HEK293 (cell line): ENCODE measurements around the gene SLC2A11.
"Not testable (repeated sequence)": the region's sequence is repeated elsewhere in the genome, so short reads cannot be mapped to it uniquely, and the experiment has no call there.

Experiments
- KLF10 ChIP-seq: fragments of 450-650 bp; IDR thresholded peaks from 2 replicates; pipeline ENCODE4 v1.5.1; 2018; ENCODE audit warnings: missing biosample characterization, mild to moderate bottlenecking, missing genetic modification characterization
- PBX3 ChIP-seq: sonication (generic); formaldehyde crosslinking; IDR thresholded peaks from 2 replicates; pipeline ENCODE4 v1.8.1; 2022; ENCODE audit warnings: mild to moderate bottlenecking, moderate library complexity, missing genetic modification reagents
- YY2 ChIP-seq: fragments of 450-650 bp; formaldehyde crosslinking; IDR thresholded peaks from 2 replicates; pipeline ENCODE4 v1.5.1; 2016; ENCODE audit warnings: missing biosample characterization, missing genetic modification characterization
- ZFP41 ChIP-seq: fragments of 450-650 bp; formaldehyde crosslinking; IDR thresholded peaks from 2 replicates; pipeline ENCODE4 v1.5.1; 2016; ENCODE audit warnings: missing biosample characterization, missing genetic modification characterization, borderline replicate concordance
- ZNF121 ChIP-seq: fragments of 450-650 bp; formaldehyde crosslinking; IDR thresholded peaks from 2 replicates; pipeline ENCODE4 v1.5.1; 2016; ENCODE audit warnings: missing biosample characterization, missing genetic modification characterization
- ZNF138 ChIP-seq: fragments of 450-650 bp; formaldehyde crosslinking; IDR thresholded peaks from 2 replicates; pipeline ENCODE4 v1.5.1; 2016; ENCODE audit warnings: missing biosample characterization, missing genetic modification characterization, borderline replicate concordance
- ZNF140 ChIP-seq: fragments of 450-650 bp; formaldehyde crosslinking; IDR thresholded peaks from 2 replicates; pipeline ENCODE4 v1.5.1; 2016; ENCODE audit warnings: missing biosample characterization, missing genetic modification characterization
- ZNF175 ChIP-seq: fragments of 450-650 bp; formaldehyde crosslinking; IDR thresholded peaks from 2 replicates; pipeline ENCODE4 v1.5.1; 2016; ENCODE audit warnings: missing biosample characterization, missing genetic modification characterization
- ZNF558 ChIP-seq: fragments of 450-650 bp; formaldehyde crosslinking; IDR thresholded peaks from 2 replicates; pipeline ENCODE4 v1.5.1; 2016; ENCODE audit warnings: missing biosample characterization, missing genetic modification characterization
- ZNF580 ChIP-seq: fragments of 450-650 bp; formaldehyde crosslinking; IDR thresholded peaks from 2 replicates; pipeline ENCODE4 v1.5.1; 2016; ENCODE audit warnings: missing biosample characterization, missing genetic modification characterization
- ZNF610 ChIP-seq: fragments of 450-650 bp; formaldehyde crosslinking; IDR thresholded peaks from 2 replicates; pipeline ENCODE4 v1.5.1; 2016; ENCODE audit warnings: missing biosample characterization, missing genetic modification characterization, borderline replicate concordance
- ZNF792 ChIP-seq: fragments of 450-650 bp; formaldehyde crosslinking; IDR thresholded peaks from 2 replicates; pipeline ENCODE4 v1.5.1; 2016; ENCODE audit warnings: missing biosample characterization, missing genetic modification characterization
- TF ChIP-seq, protein P1 (sequence below): fragments of 450-650 bp; formaldehyde crosslinking; IDR thresholded peaks from 2 replicates; pipeline ENCODE4 v1.5.1; 2016; ENCODE audit warnings: missing biosample characterization, missing genetic modification characterization
- TF ChIP-seq, protein P2 (sequence below): fragments of 450-650 bp; formaldehyde crosslinking; IDR thresholded peaks from 2 replicates; pipeline ENCODE4 v1.5.1; 2016; ENCODE audit warnings: missing biosample characterization, missing genetic modification characterization

GRCh38 chr22:23907423-23907822, 49.7 kb downstream of the SLC2A11 start:
- TF ChIP-seq KLF10; PBX3 (CRISPR knock-in tag); ZNF138 (tag by site-specific recombination); ZFP41 (tag by site-specific recombination); ZNF175 (tag by site-specific recombination); ZNF121; YY2; ZNF792 (tag by site-specific recombination); ZNF610; ZNF580 (tag by site-specific recombination); ZNF558 (tag by site-specific recombination); ZNF140 (tag by site-specific recombination): not testable (repeated sequence)
- TF ChIP-seq, protein P1, sequence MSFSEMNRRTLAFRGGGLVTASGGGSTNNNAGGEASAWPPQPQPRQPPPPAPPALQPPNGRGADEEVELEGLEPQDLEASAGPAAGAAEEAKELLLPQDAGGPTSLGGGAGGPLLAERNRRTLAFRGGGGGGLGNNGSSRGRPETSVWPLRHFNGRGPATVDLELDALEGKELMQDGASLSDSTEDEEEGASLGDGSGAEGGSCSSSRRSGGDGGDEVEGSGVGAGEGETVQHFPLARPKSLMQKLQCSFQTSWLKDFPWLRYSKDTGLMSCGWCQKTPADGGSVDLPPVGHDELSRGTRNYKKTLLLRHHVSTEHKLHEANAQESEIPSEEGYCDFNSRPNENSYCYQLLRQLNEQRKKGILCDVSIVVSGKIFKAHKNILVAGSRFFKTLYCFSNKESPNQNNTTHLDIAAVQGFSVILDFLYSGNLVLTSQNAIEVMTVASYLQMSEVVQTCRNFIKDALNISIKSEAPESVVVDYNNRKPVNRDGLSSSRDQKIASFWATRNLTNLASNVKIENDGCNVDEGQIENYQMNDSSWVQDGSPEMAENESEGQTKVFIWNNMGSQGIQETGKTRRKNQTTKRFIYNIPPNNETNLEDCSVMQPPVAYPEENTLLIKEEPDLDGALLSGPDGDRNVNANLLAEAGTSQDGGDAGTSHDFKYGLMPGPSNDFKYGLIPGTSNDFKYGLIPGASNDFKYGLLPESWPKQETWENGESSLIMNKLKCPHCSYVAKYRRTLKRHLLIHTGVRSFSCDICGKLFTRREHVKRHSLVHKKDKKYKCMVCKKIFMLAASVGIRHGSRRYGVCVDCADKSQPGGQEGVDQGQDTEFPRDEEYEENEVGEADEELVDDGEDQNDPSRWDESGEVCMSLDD (tag by site-specific recombination), result not testable (repeated sequence)
- TF ChIP-seq, protein P2, sequence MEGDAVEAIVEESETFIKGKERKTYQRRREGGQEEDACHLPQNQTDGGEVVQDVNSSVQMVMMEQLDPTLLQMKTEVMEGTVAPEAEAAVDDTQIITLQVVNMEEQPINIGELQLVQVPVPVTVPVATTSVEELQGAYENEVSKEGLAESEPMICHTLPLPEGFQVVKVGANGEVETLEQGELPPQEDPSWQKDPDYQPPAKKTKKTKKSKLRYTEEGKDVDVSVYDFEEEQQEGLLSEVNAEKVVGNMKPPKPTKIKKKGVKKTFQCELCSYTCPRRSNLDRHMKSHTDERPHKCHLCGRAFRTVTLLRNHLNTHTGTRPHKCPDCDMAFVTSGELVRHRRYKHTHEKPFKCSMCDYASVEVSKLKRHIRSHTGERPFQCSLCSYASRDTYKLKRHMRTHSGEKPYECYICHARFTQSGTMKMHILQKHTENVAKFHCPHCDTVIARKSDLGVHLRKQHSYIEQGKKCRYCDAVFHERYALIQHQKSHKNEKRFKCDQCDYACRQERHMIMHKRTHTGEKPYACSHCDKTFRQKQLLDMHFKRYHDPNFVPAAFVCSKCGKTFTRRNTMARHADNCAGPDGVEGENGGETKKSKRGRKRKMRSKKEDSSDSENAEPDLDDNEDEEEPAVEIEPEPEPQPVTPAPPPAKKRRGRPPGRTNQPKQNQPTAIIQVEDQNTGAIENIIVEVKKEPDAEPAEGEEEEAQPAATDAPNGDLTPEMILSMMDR (tag by site-specific recombination), result not testable (repeated sequence)
